ENCODE measurements around the gene AGBL5.

Gene AGBL5

GRCh38 chr2:27079233-27080139 is 28.0 kb downstream of the AGBL5 start:
- peaks cover 1% of the 10 kb centered on the region; the same call in 1 of the 2 replicates for H3K27me3 ChIP-seq (ENCODE audit: insufficient read depth, low read length)
- H3F3A ChIP-seq (ENCODE audit: insufficient read depth, low read length), result no peaks in the 10 kb centered on the region
- H3K9ac ChIP-seq (ENCODE audit: low read length), result no peak overlapping the region
- no peaks in the 10 kb centered on the region for H3K36me3 ChIP-seq (ENCODE audit: insufficient read depth, low read length)
- H3K9me2 ChIP-seq (ENCODE audit: low read depth, low read length), result no peaks in the 10 kb centered on the region
- H3K4me1 ChIP-seq (ENCODE audit: insufficient read depth, low read length, severe bottlenecking), result peaks cover 28% of the 10 kb centered on the region
- no peak overlapping the region for H3K4me2 ChIP-seq (ENCODE audit: low read length)
- no peaks in the 10 kb centered on the region for H3K9me3 ChIP-seq (ENCODE audit: low read length)
- no peaks in the 10 kb centered on the region for H4K20me1 ChIP-seq (ENCODE audit: insufficient read depth, low read length)
- no peak overlapping the region for H3K27ac ChIP-seq (ENCODE audit: low read depth, low read length, poor library complexity, severe bottlenecking)
- H2AFZ ChIP-seq (ENCODE audit: low read length), result no peak overlapping the region
- H3K4me3 ChIP-seq (ENCODE audit: low read depth, low read length, poor library complexity, severe bottlenecking), result no peak overlapping the region
- H3K79me2 ChIP-seq (ENCODE audit: insufficient read depth, low read length), result no peaks in the 10 kb centered on the region
- TF ChIP-seq EZH2 (IDR thresholded peaks at IDR 0.05; ENCODE audit: borderline replicate concordance, low read length) (no peak), CTCF (IDR thresholded peaks at IDR 0.05; ENCODE audit: low read length) (no peak)

- Histone ChIP-seq H3K79me2 (ENCODE audit: insufficient read depth, low read length) (no peaks in the 10 kb centered on the region), H3K36me3 (ENCODE audit: insufficient read depth, low read length) (no peaks in the 10 kb centered on the region), H3K9me3 (ENCODE audit: low read length) (no peaks in the 10 kb centered on the region), H3K27me3 (ENCODE audit: insufficient read depth, low read length) (peaks cover 8% of the 10 kb centered on the region; the same call in 1 of the 2 replicates), H3K9ac (ENCODE audit: low read length) (no peak overlapping the region), H3K27ac (ENCODE audit: low read depth, low read length, poor library complexity, severe bottlenecking) (no peak overlapping the region), H4K20me1 (ENCODE audit: insufficient read depth, low read length) (no peaks in the 10 kb centered on the region), H3K4me1 (ENCODE audit: insufficient read depth, low read length, severe bottlenecking) (peaks cover 21% of the 10 kb centered on the region), H3F3A (ENCODE audit: insufficient read depth, low read length) (no peaks in the 10 kb centered on the region), H3K4me2 (ENCODE audit: low read length) (no peak overlapping the region), H3K4me3 (ENCODE audit: low read depth, low read length, poor library complexity, severe bottlenecking) (no peak overlapping the region), H3K9me2 (ENCODE audit: low read depth, low read length) (no peaks in the 10 kb centered on the region), H2AFZ (ENCODE audit: low read length) (no peak overlapping the region)
- no peak for TF ChIP-seq CTCF (IDR thresholded peaks at IDR 0.05; ENCODE audit: low read length)
- no peak for TF ChIP-seq EZH2 (IDR thresholded peaks at IDR 0.05; ENCODE audit: borderline replicate concordance, low read length)
Measured at GRCh38 chr2:27080140-27080469, 28.6 kb downstream of the AGBL5 start.

- no peak overlapping the region for H2AFZ ChIP-seq (ENCODE audit: low read length)
- no peak for TF ChIP-seq EZH2 (IDR thresholded peaks at IDR 0.05; ENCODE audit: borderline replicate concordance, low read length)
- TF ChIP-seq CTCF (IDR thresholded peaks at IDR 0.05; ENCODE audit: low read length), result no peak
- no peaks in the 10 kb centered on the region for H3K9me3 ChIP-seq (ENCODE audit: low read length)
- no peak overlapping the region for H3K4me3 ChIP-seq (ENCODE audit: low read depth, low read length, poor library complexity, severe bottlenecking)
- peaks cover 11% of the 10 kb centered on the region; the same call in 1 of the 2 replicates for H3K27me3 ChIP-seq (ENCODE audit: insufficient read depth, low read length)
- no peak overlapping the region for H3K9ac ChIP-seq (ENCODE audit: low read length)
- H4K20me1 ChIP-seq (ENCODE audit: insufficient read depth, low read length), result no peaks in the 10 kb centered on the region
- no peak overlapping the region for H3K4me2 ChIP-seq (ENCODE audit: low read length)
- H3K79me2 ChIP-seq (ENCODE audit: insufficient read depth, low read length), result no peaks in the 10 kb centered on the region
- no peaks in the 10 kb centered on the region for H3F3A ChIP-seq (ENCODE audit: insufficient read depth, low read length)
- no peaks in the 10 kb centered on the region for H3K36me3 ChIP-seq (ENCODE audit: insufficient read depth, low read length)
- H3K27ac ChIP-seq (ENCODE audit: low read depth, low read length, poor library complexity, severe bottlenecking), result no peak overlapping the region
- no peaks in the 10 kb centered on the region for H3K9me2 ChIP-seq (ENCODE audit: low read depth, low read length)
- peaks cover 19% of the 10 kb centered on the region for H3K4me1 ChIP-seq (ENCODE audit: insufficient read depth, low read length, severe bottlenecking)
Measured at GRCh38 chr2:27080603-27080936, 29.1 kb downstream of the AGBL5 start.
